ENCODE data around the gene RAD51B.

GRCh38 chr14:68547305-68548193 lies 728.0 kb downstream of the RAD51B start:
- TF ChIP-seq, protein P1, sequence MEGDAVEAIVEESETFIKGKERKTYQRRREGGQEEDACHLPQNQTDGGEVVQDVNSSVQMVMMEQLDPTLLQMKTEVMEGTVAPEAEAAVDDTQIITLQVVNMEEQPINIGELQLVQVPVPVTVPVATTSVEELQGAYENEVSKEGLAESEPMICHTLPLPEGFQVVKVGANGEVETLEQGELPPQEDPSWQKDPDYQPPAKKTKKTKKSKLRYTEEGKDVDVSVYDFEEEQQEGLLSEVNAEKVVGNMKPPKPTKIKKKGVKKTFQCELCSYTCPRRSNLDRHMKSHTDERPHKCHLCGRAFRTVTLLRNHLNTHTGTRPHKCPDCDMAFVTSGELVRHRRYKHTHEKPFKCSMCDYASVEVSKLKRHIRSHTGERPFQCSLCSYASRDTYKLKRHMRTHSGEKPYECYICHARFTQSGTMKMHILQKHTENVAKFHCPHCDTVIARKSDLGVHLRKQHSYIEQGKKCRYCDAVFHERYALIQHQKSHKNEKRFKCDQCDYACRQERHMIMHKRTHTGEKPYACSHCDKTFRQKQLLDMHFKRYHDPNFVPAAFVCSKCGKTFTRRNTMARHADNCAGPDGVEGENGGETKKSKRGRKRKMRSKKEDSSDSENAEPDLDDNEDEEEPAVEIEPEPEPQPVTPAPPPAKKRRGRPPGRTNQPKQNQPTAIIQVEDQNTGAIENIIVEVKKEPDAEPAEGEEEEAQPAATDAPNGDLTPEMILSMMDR (IDR thresholded peaks at IDR 0.05): no peak
- no peak for TF ChIP-seq POLR2A (IDR thresholded peaks at IDR 0.05)
